GM18907 (cell line): ENCODE measurements around the gene PDLIM5.
"Not testable (repeated sequence)": the region's sequence is repeated elsewhere in the genome, so short reads cannot be mapped to it uniquely, and the experiment has no call there.

Source experiments
- ATAC-seq: cut with Tn5 transposase; IDR thresholded peaks from one replicate; pipeline ENCODE4 v1.9.1; 2021; ENCODE audit warnings: mild to moderate bottlenecking, moderate library complexity; ENCODE audit not compliant: unreplicated experiment

The PDLIM5 gene

GRCh38 chr4:94551643-94552564 is 100.2 kb downstream of the PDLIM5 start:
- no peak for ATAC-seq

- not testable (repeated sequence) for ATAC-seq
Measured at GRCh38 chr4:94556047-94556446, 104.3 kb downstream of the PDLIM5 start.

- not testable (repeated sequence) for ATAC-seq
Measured at GRCh38 chr4:94557632-94558031, 105.9 kb downstream of the PDLIM5 start.

- no peak for ATAC-seq
Measured at GRCh38 chr4:94558392-94558904, 106.7 kb downstream of the PDLIM5 start.

GRCh38 chr4:94559351-94559806 is 107.6 kb downstream of the PDLIM5 start:
- ATAC-seq = no peak

GRCh38 chr4:94561249-94562024 is 109.7 kb downstream of the PDLIM5 start:
- ATAC-seq = no peak

GRCh38 chr4:94562285-94562684 is 110.5 kb downstream of the PDLIM5 start:
- ATAC-seq = no peak

GRCh38 chr4:94564252-94564651 is 112.5 kb downstream of the PDLIM5 start:
- ATAC-seq = no peak

- no peak for ATAC-seq
Measured at GRCh38 chr4:94566420-94566819, 114.7 kb downstream of the PDLIM5 start.

- ATAC-seq = peak; percentile 80
Measured at GRCh38 chr4:94567811-94568210, 116.1 kb downstream of the PDLIM5 start.

- no peak for ATAC-seq
Measured at GRCh38 chr4:94570558-94570957, 118.8 kb downstream of the PDLIM5 start.

- no peak for ATAC-seq
Measured at GRCh38 chr4:94571298-94571697, 119.6 kb downstream of the PDLIM5 start.

GRCh38 chr4:94571715-94572114 is 120.0 kb downstream of the PDLIM5 start:
- no peak for ATAC-seq

- ATAC-seq = no peak
Measured at GRCh38 chr4:94574050-94574449, 122.3 kb downstream of the PDLIM5 start.

- ATAC-seq = no peak
Measured at GRCh38 chr4:94574616-94575015, 122.9 kb downstream of the PDLIM5 start.

- ATAC-seq = no peak
Measured at GRCh38 chr4:94575652-94576051, 123.9 kb downstream of the PDLIM5 start.

- ATAC-seq = no peak
Measured at GRCh38 chr4:94576210-94576609, 124.5 kb downstream of the PDLIM5 start.

GRCh38 chr4:94577136-94577535 is 125.4 kb downstream of the PDLIM5 start:
- ATAC-seq = no peak

GRCh38 chr4:94578195-94578594 is 126.5 kb downstream of the PDLIM5 start:
- no peak for ATAC-seq

GRCh38 chr4:94581766-94582165 is 130.0 kb downstream of the PDLIM5 start:
- ATAC-seq = no peak

- ATAC-seq = no peak
Measured at GRCh38 chr4:94582517-94582916, 130.8 kb downstream of the PDLIM5 start.
